Measurements from ENCODE around the gene TMEM272.

TMEM272 gene

DNA sequence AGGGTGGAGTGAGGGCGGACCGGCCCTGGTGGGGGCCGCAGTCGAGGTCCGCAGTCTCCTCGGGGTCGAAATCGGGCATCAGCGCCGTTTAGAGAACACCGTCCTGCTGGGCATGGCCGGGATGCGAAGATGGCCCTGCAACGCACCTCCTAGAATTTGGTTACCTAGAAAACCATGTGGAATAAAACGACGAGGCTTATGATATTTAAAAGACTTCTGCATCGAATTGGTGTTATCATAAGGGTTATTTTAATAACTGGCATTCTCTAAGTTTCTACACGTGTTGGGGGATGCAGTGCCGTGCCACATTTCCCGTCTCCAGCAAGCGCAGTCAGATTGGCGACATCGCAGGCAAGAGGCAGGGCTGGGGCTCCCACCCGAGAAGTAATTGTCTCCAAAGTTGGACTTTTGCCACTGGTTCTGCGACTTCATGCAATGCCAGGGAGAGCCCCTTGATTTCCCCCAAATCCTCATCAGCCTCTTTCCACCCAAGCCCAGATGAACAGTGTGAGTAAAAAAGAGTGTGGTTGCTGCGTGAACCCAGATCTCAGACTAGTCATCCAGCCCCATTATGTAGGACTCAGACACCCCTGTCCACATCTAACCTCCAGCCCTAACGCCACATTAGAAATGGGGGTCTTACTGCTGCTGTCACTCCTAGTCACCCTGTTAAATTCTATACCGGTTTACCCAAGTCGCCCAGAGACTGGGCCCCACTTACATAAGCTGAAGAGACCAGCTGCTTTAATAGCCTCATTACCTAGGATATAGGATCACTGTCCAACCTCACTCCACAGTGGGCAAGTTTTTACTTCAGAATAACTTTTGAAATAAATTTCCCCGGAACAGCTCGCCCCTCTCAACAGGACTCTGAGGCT, 40.4 kb downstream of the TMEM272 start:
- DNase-seq: no peak

- peak; percentile 93 for DNase-seq
These were observed 41.3 kb downstream of the TMEM272 start, which contains the start of gene DHRS12 for GRCh38 chr13:51803422-51804294. DHRS12 (minus strand) TSS chr13:51804163; CDS start chr13:51799659, 4,504 bp downstream.

DNA sequence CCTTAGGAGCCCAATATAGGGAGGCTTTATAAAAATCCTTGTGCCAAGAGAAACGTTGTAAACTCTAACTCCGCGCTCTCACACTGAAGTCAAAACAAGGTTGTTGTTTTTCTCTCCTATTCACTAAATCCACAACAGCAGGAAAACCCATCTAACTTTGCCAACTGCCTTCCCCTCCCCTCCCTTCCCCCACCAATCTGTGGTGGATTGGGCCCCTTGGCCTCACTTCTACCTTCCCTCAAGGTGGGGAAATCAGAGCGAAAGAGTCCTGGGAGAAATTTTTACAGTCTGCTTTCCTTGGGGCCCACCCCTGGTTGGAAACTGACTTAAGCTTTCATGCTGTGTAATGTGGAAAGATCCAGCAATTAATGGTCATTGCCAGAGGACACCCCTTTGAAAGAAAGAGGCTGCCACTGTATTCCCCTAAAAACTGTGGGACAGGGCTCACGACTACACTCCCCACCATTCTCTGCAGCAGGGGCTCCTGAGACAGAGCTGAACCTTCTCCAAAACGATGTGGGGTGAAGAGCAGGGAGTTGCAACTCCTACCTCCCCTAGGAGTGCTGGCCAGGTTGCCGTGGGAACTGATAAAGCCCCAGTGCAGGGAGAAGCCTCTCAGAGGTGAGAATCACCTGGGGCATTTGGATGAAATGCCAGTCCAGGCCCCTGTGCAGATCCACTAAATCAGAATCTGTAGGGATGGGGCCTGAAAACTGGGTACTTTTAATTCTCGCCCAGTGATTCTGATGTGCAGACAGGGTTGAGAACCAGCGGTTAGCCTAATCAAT, 42.2 kb downstream of the TMEM272 start:
- DNase-seq: no peak

- no peak for DNase-seq
These were observed 43.3 kb downstream of the TMEM272 start for GRCh38 chr13:51801631-51802099.

- no peak for DNase-seq
These were observed 44.5 kb downstream of the TMEM272 start for GRCh38 chr13:51800486-51800885.

GRCh38 chr13:51799261-51799660, 45.7 kb downstream of the TMEM272 start:
- DNase-seq: no peak

GRCh38 chr13:51797664-51798488, 47.1 kb downstream of the TMEM272 start:
- peak; percentile 70 for DNase-seq

- DNase-seq: no peak
These were observed 48.4 kb downstream of the TMEM272 start for GRCh38 chr13:51796546-51796945.

- DNase-seq: no peak
These were observed 49.6 kb downstream of the TMEM272 start for GRCh38 chr13:51795419-51795818.

- DNase-seq: no peak
These were observed 50.0 kb downstream of the TMEM272 start for GRCh38 chr13:51794964-51795363.

DNA sequence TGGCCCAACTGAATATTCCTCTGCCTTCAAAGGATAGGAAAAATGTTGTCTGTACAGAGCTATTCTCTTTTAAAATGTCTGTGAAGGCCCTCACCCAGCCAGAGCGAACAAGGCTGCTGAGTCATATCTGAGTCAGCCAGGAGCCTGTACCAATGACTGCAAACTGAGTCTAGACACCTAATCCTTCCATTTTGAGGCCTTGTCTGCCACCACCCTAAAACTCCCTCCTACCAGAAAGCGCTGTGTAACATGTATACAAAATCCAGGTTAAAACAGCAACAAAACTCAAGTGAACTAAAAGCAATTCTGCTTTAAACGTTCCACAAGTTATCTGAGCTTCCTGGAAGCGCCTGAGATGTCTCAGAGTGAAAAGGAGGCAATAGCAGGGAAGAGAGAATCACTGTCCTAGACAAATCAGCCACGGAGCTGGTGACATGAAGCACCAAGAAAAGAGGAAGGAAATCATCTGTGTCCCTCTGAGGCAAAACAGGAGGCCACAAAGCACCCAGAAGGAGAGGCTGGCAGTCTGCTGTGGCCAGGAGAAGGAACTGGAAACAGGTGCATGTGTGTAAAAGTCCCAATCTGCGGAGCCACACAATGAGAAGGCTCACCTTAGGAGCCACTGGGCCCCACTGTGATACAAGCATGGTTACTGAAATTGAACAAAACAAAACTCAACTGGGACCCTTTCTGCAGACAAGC, 51.3 kb downstream of the TMEM272 start:
- DNase-seq: peak; percentile 65

- no peak for DNase-seq
These were observed 58.3 kb downstream of the TMEM272 start for GRCh38 chr13:51786425-51787265.

- peak; percentile 92 for DNase-seq
These were observed 59.1 kb downstream of the TMEM272 start for GRCh38 chr13:51785712-51786424.

- no peak for DNase-seq
These were observed 60.9 kb downstream of the TMEM272 start for GRCh38 chr13:51784097-51784496.

DNA sequence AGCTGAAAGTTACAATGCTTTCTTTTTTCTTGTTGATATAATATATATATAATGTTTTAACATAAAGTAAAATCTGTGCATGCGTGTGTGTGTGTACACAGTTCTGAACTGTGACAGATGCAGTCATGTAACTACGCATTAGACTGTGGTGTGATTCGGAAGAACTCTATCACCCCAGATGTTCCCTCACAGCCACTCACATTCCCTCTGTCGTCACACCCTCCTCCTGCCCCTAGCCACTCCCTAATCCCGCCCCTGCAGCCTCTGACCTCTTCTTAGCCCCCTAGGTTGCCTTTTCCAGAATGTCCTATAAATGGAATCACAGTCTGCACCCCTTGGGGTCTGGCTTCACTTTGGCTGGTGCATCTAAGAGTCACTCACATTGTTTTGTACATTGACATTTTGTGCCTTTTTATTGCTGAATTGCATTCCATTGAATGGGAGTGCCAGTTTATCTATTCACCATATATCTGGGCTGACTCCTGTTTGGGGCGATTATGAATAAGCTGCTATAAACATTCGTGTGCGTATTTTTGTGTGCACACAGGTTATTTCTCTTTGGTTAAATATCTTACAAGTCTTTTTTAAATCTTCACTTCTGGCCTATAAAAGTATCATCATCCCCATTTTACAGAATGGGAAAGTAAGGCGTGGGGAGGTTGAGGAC, 61.4 kb downstream of the TMEM272 start:
- DNase-seq: no peak

- DNase-seq: no peak
These were observed 62.8 kb downstream of the TMEM272 start for GRCh38 chr13:51782026-51782710.

DNA sequence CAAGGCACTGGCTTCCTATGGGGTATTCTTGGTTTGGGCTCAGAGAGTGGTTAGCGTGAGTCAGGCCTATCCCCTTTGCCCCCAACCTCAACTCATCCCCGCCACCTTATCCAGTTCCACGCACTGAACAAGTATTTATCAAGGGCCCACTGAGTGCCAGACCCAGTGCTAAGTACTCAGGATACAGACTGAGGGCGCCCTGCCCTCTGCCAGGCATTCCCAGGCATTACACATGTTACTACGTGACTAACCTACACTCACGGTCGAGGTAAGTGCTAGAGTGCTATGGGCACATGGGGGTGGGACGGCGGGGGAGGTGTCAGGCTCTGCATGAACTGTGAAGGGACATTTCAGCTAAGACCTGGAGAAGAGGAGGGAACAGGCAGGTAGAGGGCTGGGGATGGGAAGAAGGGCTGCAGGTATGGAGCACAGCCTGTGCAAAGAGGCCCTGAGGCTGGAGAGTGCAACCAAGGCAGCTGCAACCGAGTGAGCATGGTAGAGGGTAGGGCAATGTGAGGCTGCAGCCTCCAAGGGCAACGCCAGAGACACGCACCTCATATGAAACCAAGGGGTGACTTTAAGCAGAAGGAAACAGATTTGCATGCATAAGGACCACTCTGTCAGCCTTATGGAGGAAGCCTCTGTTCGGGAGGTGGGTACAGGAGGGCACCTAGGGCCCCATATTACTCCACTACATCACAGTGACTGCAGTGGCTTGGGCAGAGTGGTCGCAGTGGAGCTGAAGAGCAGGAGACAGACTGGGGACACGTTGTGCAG, 63.5 kb downstream of the TMEM272 start:
- peak; percentile 48 for DNase-seq

Measured in hematopoietic multipotent progenitor cell treated with erythropoietin and hydrocortisone succinate and interleukin-3 and kit ligand, for 8 days (in vitro differentiated cells).